Keratinocyte (primary cell): ENCODE measurements around the gene FLYWCH1. TPM values are rescaled to one million over a fixed set of nuclear protein-coding genes. Genes with fewer than 3 reads are reported as not detected.

Experiments used
- DNase-seq: peaks from one replicate; pipeline ENCODE4 v3.0.0-alpha.2; 2011; ENCODE audit warnings: low read depth, missing footprints, low spot score
- FAIRE-seq: peaks from 2 replicates; lab custom pipeline; 2011; peaks lifted over from hg19 to GRCh38; lab: Jason Lieb, UNC
- H2AFZ ChIP-seq: 2 replicates; pipeline ENCODE4 v1.6.0; 2012; ENCODE audit warnings: low read length, control low read depth, inconsistent platforms; ENCODE audit not compliant: control insufficient read depth
- H3K27ac ChIP-seq: 2 replicates; pipeline ENCODE4 v1.5.1; 2011; ENCODE audit warnings: low read length; ENCODE audit not compliant: control insufficient read depth, insufficient read depth
- H3K27me3 ChIP-seq: 3 replicates; pipeline ENCODE4 v1.6.0; 2011; ENCODE audit warnings: low read length; ENCODE audit not compliant: control insufficient read depth, insufficient read depth; ENCODE audit errors: extremely low read depth
- H3K36me3 ChIP-seq, 2 experiments: 2 replicates in 1 of 2; 3 replicates in 1 of 2; pipeline ENCODE4 v1.5.1; 2011; ENCODE audit warnings: low read length in 2 of 2, mild to moderate bottlenecking in 1 of 2; ENCODE audit not compliant: control insufficient read depth in 2 of 2, insufficient read depth in 2 of 2; ENCODE audit errors: extremely low read depth in 1 of 2
- H3K4me1 ChIP-seq: 3 replicates; pipeline ENCODE4 v1.5.1; 2011; ENCODE audit warnings: low read length; ENCODE audit not compliant: control insufficient read depth, insufficient read depth; ENCODE audit errors: extremely low read depth
- H3K4me2 ChIP-seq: 3 replicates; pipeline ENCODE4 v1.6.0; 2011; ENCODE audit warnings: low read depth, low read length; ENCODE audit not compliant: control insufficient read depth, insufficient read depth; ENCODE audit errors: extremely low read depth
- H3K4me3 ChIP-seq, 3 experiments: fragments of 200-600 bp in 1 of 3; sonication (generic) in 1 of 3; 2 replicates in 2 of 3; 3 replicates in 1 of 3; pipeline ENCODE4 v1.5.1; 2011 to 2016; ENCODE audit warnings: low read length in 3 of 3, mild to moderate bottlenecking in 3 of 3, control low read depth in 2 of 3, inconsistent platforms in 1 of 3, low read depth in 1 of 3, mixed read lengths in 1 of 3, mixed run types in 1 of 3, moderate library complexity in 1 of 3; ENCODE audit not compliant: control insufficient read depth in 2 of 3, insufficient read depth in 2 of 3; ENCODE audit errors: extremely low read depth in 1 of 3
- H3K79me2 ChIP-seq: 2 replicates; pipeline ENCODE4 v1.6.0; 2012; ENCODE audit warnings: low read length; ENCODE audit not compliant: control insufficient read depth, insufficient read depth
- H3K9ac ChIP-seq: 3 replicates; pipeline ENCODE4 v1.6.0; 2011; ENCODE audit warnings: low read length; ENCODE audit not compliant: control insufficient read depth, insufficient read depth; ENCODE audit errors: extremely low read depth
- H3K9me1 ChIP-seq: 3 replicates; pipeline ENCODE4 v1.6.0; 2011; ENCODE audit warnings: low read length; ENCODE audit not compliant: control insufficient read depth, insufficient read depth; ENCODE audit errors: extremely low read depth
- H3K9me3 ChIP-seq: 2 replicates; pipeline ENCODE4 v1.5.1; 2012; ENCODE audit warnings: low read depth, low read length; ENCODE audit not compliant: control insufficient read depth
- H4K20me1 ChIP-seq: 3 replicates; pipeline ENCODE4 v1.6.0; 2011; ENCODE audit warnings: low read length; ENCODE audit not compliant: control insufficient read depth, insufficient read depth; ENCODE audit errors: extremely low read depth
- CTCF ChIP-seq, 3 experiments: IDR thresholded peaks in 1 of 3; conservative IDR thresholded peaks in 1 of 3; optimal IDR thresholded peaks in 1 of 3; 2 replicates in 2 of 3; 3 replicates in 1 of 3; pipeline versions ENCODE3 to v1.5.1; 2011; ENCODE audit warnings: low read length in 3 of 3, mild to moderate bottlenecking in 3 of 3, moderate library complexity in 2 of 3, control low read depth in 1 of 3, inconsistent platforms in 1 of 3; ENCODE audit not compliant: insufficient read depth in 2 of 3; ENCODE audit errors: extremely low read depth in 1 of 3
- EZH2 ChIP-seq: IDR thresholded peaks from one replicate; pipeline ENCODE4 v1.6.1; 2012; ENCODE audit warnings: inconsistent platforms, mild to moderate bottlenecking, low read length, moderate library complexity
- dilution Hi-C: fragments of 300-500 bp; cut with MboI; formaldehyde crosslinking; loops from one replicate; pipeline ENCODE4 v1.7.0; 2020; ENCODE audit warnings: low sequenced_read_pairs; ENCODE audit not compliant: extremely low pct_ligation_motif_present
- polyA plus RNA-seq, 5 experiments: library from polyadenylated mRNA; depleted of rRNA in 3 of 5; stranded (reverse) in 3 of 5; stranded (forward) in 1 of 5; unstranded in 1 of 5; fragments of >200 nt; gene quantifications; 1 replicate in 1 of 5; 2 replicates in 3 of 5; 3 replicates in 1 of 5; pipeline versions ENCODE4 v1.2.1 to v1.2.3, GENCODE V29; 2011 to 2012; ENCODE audit warnings: missing spikeins in 2 of 5, low read depth in 1 of 5, low replicate concordance in 1 of 5

Gene FLYWCH1
- polyA plus RNA-seq, 1 donor (not counting 4 experiments of a cell fraction or from before 2014, with no cell fraction given), result 16.2 TPM

- Histone ChIP-seq H3K4me2 (no peak overlapping the region), H3K79me2 (no peaks in the 10 kb centered on the region), H3K4me3 (no peak overlapping the region), H3K9me3 (no peaks in the 10 kb centered on the region), H3K27me3 (no peaks in the 10 kb centered on the region), H2AFZ (no peak overlapping the region), H3K4me1 (peaks cover 11% of the 10 kb centered on the region), H3K27ac (no peak overlapping the region), H4K20me1 (no peaks in the 10 kb centered on the region), H3K9ac (no peak overlapping the region), H3K36me3 (peaks cover 0 to 1% of the 10 kb centered on the region in 2 experiments), H3K9me1 (no peaks in the 10 kb centered on the region)
- FAIRE-seq (no peak), DNase-seq (no peak)
- dilution Hi-C loops, result no loop called here
- TF ChIP-seq CTCF (optimal IDR thresholded peaks at IDR 0.05 in 1 of 3, IDR thresholded peaks at IDR 0.05 in 1 of 3, conservative IDR thresholded peaks at IDR 0.05 in 1 of 3; ENCODE audit: extremely low read depth in 1 of 3, insufficient read depth in 2 of 3, low read length in 3 of 3) (no peak), EZH2 (no peak)
Observed at GRCh38 chr16:2902337-2903130, 9.2 kb upstream of the FLYWCH1 start.

- no peak for TF ChIP-seq EZH2
- TF ChIP-seq CTCF (optimal IDR thresholded peaks at IDR 0.05 in 1 of 3, IDR thresholded peaks at IDR 0.05 in 1 of 3, conservative IDR thresholded peaks at IDR 0.05 in 1 of 3; ENCODE audit: extremely low read depth in 1 of 3, insufficient read depth in 2 of 3, low read length in 3 of 3), result peak; percentile 80 to 94 (median 90)
- no peaks in the 10 kb centered on the region for H3K9me3 ChIP-seq
Observed at GRCh38 chr16:2904100-2904921, 7.4 kb upstream of the FLYWCH1 start.

More at GRCh38 chr16:2904100-2904921, 7.4 kb upstream of the FLYWCH1 start:
- dilution Hi-C loops, result no loop called here
- Histone ChIP-seq H3K4me2 (peak overlapping the region; percentile 81), H3K9me1 (no peaks in the 10 kb centered on the region), H3K36me3 (no peaks in the 10 kb centered on the region), H3K9ac (peak overlapping the region; percentile 86), H3K27me3 (no peaks in the 10 kb centered on the region), H3K4me1 (peaks cover 11% of the 10 kb centered on the region), H3K4me3 (peak overlapping the region; percentile 67 to 94 (median 75)), H3K27ac (peak overlapping the region; percentile 70), H3K79me2 (no peaks in the 10 kb centered on the region), H2AFZ (peak overlapping the region; percentile 98), H4K20me1 (no peaks in the 10 kb centered on the region)
- FAIRE-seq (no peak), DNase-seq (no peak)
